H9 (cell line): ENCODE results near the gene PTK7. TPM values are rescaled to one million over a fixed set of nuclear protein-coding genes. Genes with fewer than 3 reads are reported as not detected.

ENCODE experiments used
- DNase-seq: peaks from one replicate; pipeline ENCODE4 v3.0.0-alpha.2; 2017
- H2AFZ ChIP-seq: one replicate; pipeline ENCODE4 v1.6.1; 2013; ENCODE audit warnings: mild to moderate bottlenecking, low read length, control low read depth, moderate library complexity
- H2AK5ac ChIP-seq: 2 replicates; pipeline ENCODE4 v1.6.1; 2013; ENCODE audit warnings: low read length, control low read depth, mixed read lengths; ENCODE audit not compliant: insufficient read length
- H2BK120ac ChIP-seq: one replicate; pipeline ENCODE4 v1.6.1; 2013; ENCODE audit warnings: low read depth, mild to moderate bottlenecking, low read length, control low read depth, inconsistent platforms; ENCODE audit not compliant: poor library complexity, severe bottlenecking
- H2BK12ac ChIP-seq: 2 replicates; pipeline ENCODE4 v1.6.1; 2013; ENCODE audit warnings: low read length, control low read depth, mixed read lengths, low read depth; ENCODE audit not compliant: insufficient read length
- H2BK15ac ChIP-seq: 2 replicates; pipeline ENCODE4 v1.6.1; 2013; ENCODE audit warnings: low read depth, low read length, control low read depth
- H2BK20ac ChIP-seq: one replicate; pipeline ENCODE4 v1.6.1; 2013; ENCODE audit warnings: low read depth, mild to moderate bottlenecking, low read length, control low read depth, inconsistent platforms; ENCODE audit not compliant: poor library complexity, severe bottlenecking
- H2BK5ac ChIP-seq: 2 replicates; pipeline ENCODE4 v1.6.1; 2013; ENCODE audit warnings: low read length, control low read depth, mixed read lengths; ENCODE audit not compliant: insufficient read length
- H3K14ac ChIP-seq: 2 replicates; pipeline ENCODE4 v1.6.1; 2013; ENCODE audit warnings: low read length, control low read depth; ENCODE audit not compliant: insufficient read depth
- H3K18ac ChIP-seq: 2 replicates; pipeline ENCODE4 v1.6.1; 2013; ENCODE audit warnings: low read depth, mild to moderate bottlenecking, mixed read lengths, low read length, control low read depth; ENCODE audit not compliant: insufficient read length
- H3K23ac ChIP-seq: 2 replicates; pipeline ENCODE4 v1.6.1; 2013; ENCODE audit warnings: low read length, control low read depth, mixed read lengths, low read depth; ENCODE audit not compliant: insufficient read length
- H3K23me2 ChIP-seq: 2 replicates; pipeline ENCODE4 v1.6.1; 2013; ENCODE audit warnings: low read depth, mild to moderate bottlenecking, mixed read lengths, low read length, control low read depth; ENCODE audit not compliant: insufficient read length, poor library complexity, severe bottlenecking
- H3K27ac ChIP-seq: 2 replicates; pipeline ENCODE4 v1.5.1; 2013; ENCODE audit warnings: low read length, control low read depth, mixed read lengths, low read depth; ENCODE audit not compliant: insufficient read length
- H3K27me3 ChIP-seq: 2 replicates; pipeline ENCODE4 v1.6.1; 2013; ENCODE audit warnings: low read length, control low read depth, inconsistent platforms; ENCODE audit not compliant: insufficient read depth
- H3K4ac ChIP-seq: 2 replicates; pipeline ENCODE4 v1.6.1; 2013; ENCODE audit warnings: low read depth, mild to moderate bottlenecking, control low read depth, inconsistent platforms, low read length, moderate library complexity
- H3K4me1 ChIP-seq: 2 replicates; pipeline ENCODE4 v1.6.1; 2013; ENCODE audit warnings: low read length, control low read depth, inconsistent platforms; ENCODE audit not compliant: insufficient read depth
- H3K4me2 ChIP-seq: 2 replicates; pipeline ENCODE4 v1.6.1; 2013; ENCODE audit warnings: low read length, control low read depth, mixed read lengths; ENCODE audit not compliant: insufficient read length, insufficient read depth
- H3K56ac ChIP-seq: 2 replicates; pipeline ENCODE4 v1.6.1; 2013; ENCODE audit warnings: low read depth, mild to moderate bottlenecking, mixed read lengths, low read length, control low read depth; ENCODE audit not compliant: insufficient read length
- H3K79me1 ChIP-seq: 2 replicates; pipeline ENCODE4 v1.6.1; 2013; ENCODE audit warnings: low read depth, mild to moderate bottlenecking, moderate library complexity, low read length, control low read depth, inconsistent platforms; ENCODE audit not compliant: insufficient read depth, poor library complexity, severe bottlenecking
- H3K79me2 ChIP-seq: 2 replicates; pipeline ENCODE4 v1.6.1; 2013; ENCODE audit warnings: low read length, control low read depth, inconsistent platforms; ENCODE audit not compliant: insufficient read depth
- H3K9ac ChIP-seq: 2 replicates; pipeline ENCODE4 v1.6.1; 2013; ENCODE audit warnings: low read length, control low read depth, mixed read lengths; ENCODE audit not compliant: insufficient read length; ENCODE audit errors: extremely low read depth
- H3K9me3 ChIP-seq: one replicate; pipeline ENCODE4 v1.6.1; 2013; ENCODE audit warnings: low read depth, low read length, inconsistent platforms; ENCODE audit not compliant: control insufficient read depth
- H3T11ph ChIP-seq: one replicate; pipeline ENCODE4 v1.6.1; 2013; ENCODE audit warnings: mild to moderate bottlenecking, low read length, control low read depth, inconsistent platforms
- H4K20me1 ChIP-seq: one replicate; pipeline ENCODE4 v1.6.1; 2013; ENCODE audit not compliant: control insufficient read depth, insufficient read length, insufficient read depth
- H4K5ac ChIP-seq: 2 replicates; pipeline ENCODE4 v1.6.1; 2013; ENCODE audit warnings: low read depth, mild to moderate bottlenecking, mixed read lengths, low read length, control low read depth; ENCODE audit not compliant: insufficient read length
- H4K8ac ChIP-seq: replicated peaks from 2 replicates; pipeline ENCODE4 v1.6.1; 2013; ENCODE audit warnings: low read length, control low read depth, mixed read lengths, low read depth; ENCODE audit not compliant: insufficient read length
- H4K91ac ChIP-seq: 2 replicates; pipeline ENCODE4 v1.6.1; 2013; ENCODE audit warnings: low read depth, mild to moderate bottlenecking, moderate library complexity, mixed read lengths, low read length, control low read depth; ENCODE audit not compliant: insufficient read length
- H3K27ac Mint-ChIP-seq, 3 experiments: 2 replicates in 2 of 3; 3 replicates in 1 of 3; pipeline ENCODE4 v1.8.0; 2020 to 2021; ENCODE audit warnings: mixed read lengths in 3 of 3, mild to moderate bottlenecking in 1 of 3, moderate library complexity in 1 of 3
- H3K27me3 Mint-ChIP-seq: 2 replicates; pipeline ENCODE4 v1.8.0; 2021; ENCODE audit warnings: low read depth, mild to moderate bottlenecking, moderate library complexity, mixed read lengths
- H3K36me3 Mint-ChIP-seq, 3 experiments: 2 replicates in 2 of 3; 3 replicates in 1 of 3; pipeline ENCODE4 v1.8.0; 2020 to 2021; ENCODE audit warnings: low read depth in 3 of 3, mixed read lengths in 3 of 3; ENCODE audit not compliant: insufficient read depth in 1 of 3
- H3K4me1 Mint-ChIP-seq, 2 experiments: 2 replicates each; pipeline ENCODE4 v1.8.0; 2020; ENCODE audit warnings: mixed read lengths in 2 of 2
- H3K4me3 Mint-ChIP-seq, 2 experiments: 2 replicates in 1 of 2; 3 replicates in 1 of 2; pipeline ENCODE4 v1.8.0; 2020 to 2021; ENCODE audit warnings: mild to moderate bottlenecking in 2 of 2, mixed read lengths in 2 of 2, moderate library complexity in 1 of 2
- H3K9me3 Mint-ChIP-seq, 2 experiments: 2 replicates in 1 of 2; 3 replicates in 1 of 2; pipeline ENCODE4 v1.8.0; 2020; ENCODE audit warnings: mild to moderate bottlenecking in 2 of 2, mixed read lengths in 2 of 2, moderate library complexity in 1 of 2
- whole genome bisulfite sequencing: extraction: QIAGEN DNeasy Blood & Tissue Kit; methylation state at CpG from one replicate; pipeline ENCODE4 v1.1.7; 2013; ENCODE audit warnings: missing lambda C conversion rate, low lambda C conversion rate, mixed read lengths; ENCODE audit not compliant: insufficient read length; ENCODE audit errors: extremely low coverage; 5-methylcytosine and 5-hydroxymethylcytosine counted together
- total RNA-seq: library from RNA; stranded (reverse); gene quantifications from 2 replicates; pipeline ENCODE4 v1.2.1, GENCODE V29; 2021
- TF ChIP-seq, protein P1 (sequence below): fragments of 200-600 bp; sonication (generic); conservative IDR thresholded peaks from 3 replicates; pipeline ENCODE4 v1.8.0; 2021; ENCODE audit warnings: antibody characterized with exemption, mild to moderate bottlenecking

Gene PTK7
- total RNA-seq, 1 experiment from 2014 or later = 128 TPM

DNA sequence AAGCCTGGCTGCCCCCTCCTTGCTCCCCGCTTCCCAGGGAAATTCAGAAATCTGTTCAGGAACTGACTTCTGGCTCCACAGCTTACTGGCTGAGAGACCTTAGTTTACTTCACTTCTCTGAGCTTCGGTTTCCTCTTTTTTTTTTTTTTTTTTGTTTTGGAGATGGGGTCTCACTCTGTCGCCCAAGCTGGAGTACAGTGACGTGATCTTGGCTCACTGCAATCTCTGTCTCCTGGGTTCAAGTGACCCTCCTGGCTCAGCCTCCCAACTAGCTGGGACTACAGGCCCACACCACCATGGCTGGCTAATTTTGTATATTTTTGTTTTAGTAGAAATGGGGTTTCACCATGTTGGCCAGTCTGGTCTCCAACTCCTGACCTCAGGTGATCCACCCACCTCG lies 14.9 kb downstream of the PTK7 start:
- Histone ChIP-seq H2AK5ac (no peak overlapping the region), H2BK5ac (no peak overlapping the region), H3K27me3 (no peaks in the 10 kb centered on the region), H2AFZ (no peak overlapping the region), H4K91ac (no peak overlapping the region), H3K23me2 (peaks cover 3% of the 10 kb centered on the region), H2BK120ac (no peak overlapping the region), H4K20me1 (no peaks in the 10 kb centered on the region), H3K27ac (peak overlapping the region; percentile 11), H3K23ac (no peak overlapping the region), H3K4me2 (no peak overlapping the region), H3K79me1 (no peaks in the 10 kb centered on the region), H3K4ac (no peak overlapping the region), H3K9me3 (no peaks in the 10 kb centered on the region), H2BK12ac (peak overlapping the region; percentile 5), H3K14ac (no peak overlapping the region; the same call in 1 of the 2 replicates), H2BK15ac (no peak overlapping the region), H4K8ac (no peak overlapping the region), H2BK20ac (no peak overlapping the region), H3K9ac (no peak overlapping the region), H3K4me1 (peaks cover 26% of the 10 kb centered on the region), H4K5ac (no peak overlapping the region), H3K18ac (peak overlapping the region; percentile 56), H3T11ph (no peak overlapping the region), H3K56ac (no peak overlapping the region), H3K79me2 (peaks cover 22% of the 10 kb centered on the region; the same call in 1 of the 2 replicates)
- peak overlapping the region; percentile 87 to 99 (median 97) for H3K27ac Mint-ChIP-seq
- H3K4me1 Mint-ChIP-seq = peaks cover 73 to 79% of the 10 kb centered on the region in 2 experiments
- no peaks in the 10 kb centered on the region for H3K9me3 Mint-ChIP-seq
- H3K4me3 Mint-ChIP-seq = peak overlapping the region in 1 of 2 experiments; percentile 75; a peak in 3 of 5 replicates
- no peak for DNase-seq
- TF ChIP-seq, protein P1, sequence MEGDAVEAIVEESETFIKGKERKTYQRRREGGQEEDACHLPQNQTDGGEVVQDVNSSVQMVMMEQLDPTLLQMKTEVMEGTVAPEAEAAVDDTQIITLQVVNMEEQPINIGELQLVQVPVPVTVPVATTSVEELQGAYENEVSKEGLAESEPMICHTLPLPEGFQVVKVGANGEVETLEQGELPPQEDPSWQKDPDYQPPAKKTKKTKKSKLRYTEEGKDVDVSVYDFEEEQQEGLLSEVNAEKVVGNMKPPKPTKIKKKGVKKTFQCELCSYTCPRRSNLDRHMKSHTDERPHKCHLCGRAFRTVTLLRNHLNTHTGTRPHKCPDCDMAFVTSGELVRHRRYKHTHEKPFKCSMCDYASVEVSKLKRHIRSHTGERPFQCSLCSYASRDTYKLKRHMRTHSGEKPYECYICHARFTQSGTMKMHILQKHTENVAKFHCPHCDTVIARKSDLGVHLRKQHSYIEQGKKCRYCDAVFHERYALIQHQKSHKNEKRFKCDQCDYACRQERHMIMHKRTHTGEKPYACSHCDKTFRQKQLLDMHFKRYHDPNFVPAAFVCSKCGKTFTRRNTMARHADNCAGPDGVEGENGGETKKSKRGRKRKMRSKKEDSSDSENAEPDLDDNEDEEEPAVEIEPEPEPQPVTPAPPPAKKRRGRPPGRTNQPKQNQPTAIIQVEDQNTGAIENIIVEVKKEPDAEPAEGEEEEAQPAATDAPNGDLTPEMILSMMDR = no peak
- WGBS = no CpG with 5 or more reads among the region's 5 CpGs
- H3K36me3 Mint-ChIP-seq = peaks cover 0 to 2% (median 0%) of the 10 kb centered on the region in 3 experiments; a peak in 1 of 7 replicates
- no peaks in the 10 kb centered on the region for H3K27me3 Mint-ChIP-seq
